GM21360 (cell line): ENCODE measurements around the gene FBXO9.

Source experiments
- ATAC-seq: cut with Tn5 transposase; IDR thresholded peaks from one replicate; pipeline ENCODE4 v1.9.1; 2021; ENCODE audit warnings: mild to moderate bottlenecking, moderate library complexity; ENCODE audit not compliant: unreplicated experiment

Gene FBXO9

GRCh38 chr6:53130569-53131290 is 65.5 kb downstream of the FBXO9 start:
- ATAC-seq = no peak

GRCh38 chr6:53133961-53134360 is 68.8 kb downstream of the FBXO9 start:
- no peak for ATAC-seq

DNA sequence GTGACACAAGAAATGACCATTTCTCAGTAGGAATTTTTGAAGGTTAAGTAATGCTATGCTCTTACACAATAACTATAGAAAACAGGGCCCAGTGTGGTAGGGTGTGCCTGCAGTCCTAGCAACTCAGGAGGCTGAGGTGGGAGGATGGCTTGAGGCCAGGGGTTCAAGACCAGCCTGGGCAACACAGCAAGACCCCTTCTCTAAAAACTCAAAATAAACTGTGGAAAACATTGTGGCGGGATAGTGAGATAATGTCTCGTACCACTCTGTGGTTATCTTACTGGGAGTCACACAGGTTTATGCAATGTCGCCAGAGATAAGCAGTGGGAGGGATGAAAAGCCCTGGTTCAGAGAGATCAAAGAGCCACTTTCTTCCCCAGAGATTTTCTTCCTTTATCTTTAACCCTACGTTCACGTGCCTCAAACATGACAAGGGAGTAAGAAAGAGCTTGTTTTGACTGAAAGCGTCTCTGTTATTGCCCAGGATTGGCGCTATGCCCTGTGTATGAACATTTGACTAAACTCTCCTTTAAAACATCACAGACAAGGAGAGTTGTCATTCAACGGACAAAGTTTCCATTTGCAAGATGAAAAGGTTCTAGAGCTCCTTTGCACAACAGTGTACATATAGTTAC is 69.5 kb downstream of the FBXO9 start:
- ATAC-seq = no peak

DNA sequence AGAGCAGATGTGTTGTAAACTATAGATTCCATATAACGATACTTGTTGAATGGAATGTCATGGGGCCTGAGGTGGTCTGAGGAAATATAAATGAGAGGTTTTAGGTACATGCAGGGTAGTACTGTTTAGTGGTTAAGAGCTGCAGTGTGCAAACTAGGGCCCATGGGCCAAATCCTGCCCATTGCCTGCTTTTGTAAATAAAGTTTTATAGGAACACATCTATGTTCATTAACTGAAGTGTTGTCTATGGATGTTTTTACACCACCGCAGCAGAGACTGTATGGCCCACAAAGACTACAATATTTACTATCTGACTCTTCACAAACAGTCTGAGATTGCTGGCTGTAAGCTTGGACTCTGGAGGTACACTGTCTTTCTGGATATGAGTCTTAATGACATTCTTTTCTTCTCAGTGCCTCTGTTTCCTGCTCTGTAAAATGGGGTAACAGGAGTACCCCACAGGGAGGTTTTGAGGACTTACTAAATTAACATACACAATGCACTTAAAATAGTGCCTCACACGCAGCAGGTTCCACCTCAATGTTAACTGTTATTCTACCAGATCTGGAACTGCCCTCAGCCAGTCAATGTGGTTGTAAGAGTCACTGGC is 70.9 kb downstream of the FBXO9 start:
- no peak for ATAC-seq

GRCh38 chr6:53139841-53140413 is 74.7 kb downstream of the FBXO9 start:
- ATAC-seq = no peak

- ATAC-seq = no peak
Observed at GRCh38 chr6:53142810-53143209, 77.6 kb downstream of the FBXO9 start.

DNA sequence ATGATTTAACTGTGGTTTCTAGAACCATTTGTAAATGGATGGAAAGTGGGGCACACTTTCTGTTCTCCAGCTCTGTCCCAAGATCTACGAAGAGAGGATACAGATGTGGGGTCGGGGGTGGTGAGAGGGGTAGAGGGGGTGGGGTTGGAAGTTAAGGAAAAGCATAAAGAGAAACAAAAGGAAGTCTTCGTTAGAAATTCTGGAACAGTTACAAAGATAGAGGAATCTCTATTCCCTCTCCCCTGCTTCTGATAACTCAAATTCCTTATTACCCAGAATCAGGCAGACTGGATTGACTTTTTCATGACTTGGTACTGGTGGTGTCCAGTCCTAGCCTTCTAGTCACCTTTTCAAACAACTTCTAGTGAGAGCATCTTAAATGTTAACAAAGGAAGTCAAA is 78.5 kb downstream of the FBXO9 start:
- no peak for ATAC-seq

- no peak for ATAC-seq
Observed at GRCh38 chr6:53144802-53145201, 79.6 kb downstream of the FBXO9 start.

GRCh38 chr6:53148684-53149083 is 83.5 kb downstream of the FBXO9 start, which contains the start of gene GCM1:
Gene GCM1 (minus strand): TSS chr6:53148841. CDS start chr6:53145632, 3,209 bp downstream.
- ATAC-seq = no peak
